Thyroid gland (tissue), 4 donors: ENCODE results near the gene CREM. TPM values are rescaled to one million over a fixed set of nuclear protein-coding genes. Genes with fewer than 3 reads are reported as not detected.

Experiments used
- DNase-seq, 2 donors: peaks; one replicate each; pipeline ENCODE4 v3.0.0-alpha.2; 2019
- H3K27ac ChIP-seq, 3 donors: fragments of 200-600 bp; sonication (generic); 1 replicate in 2 of 3; 2 replicates in 1 of 3; pipeline ENCODE4 v1.5.1; 2016 to 2019; ENCODE audit warnings: mild to moderate bottlenecking in 1 of 3, moderate library complexity in 1 of 3
- H3K27me3 ChIP-seq: fragments of 200-600 bp; sonication (generic); one replicate; pipeline ENCODE4 v1.5.1; 2019
- H3K36me3 ChIP-seq, 2 donors: fragments of 200-600 bp; sonication (generic); one replicate each; pipeline ENCODE4 v1.5.1; 2016 to 2019
- H3K4me1 ChIP-seq, 2 donors: fragments of 200-600 bp; sonication (generic); one replicate each; pipeline ENCODE4 v1.5.1; 2017 to 2019
- H3K4me3 ChIP-seq, 3 donors: fragments of 200-600 bp; sonication (generic); replicated peaks in 1 of 3; 1 replicate in 2 of 3; 2 replicates in 1 of 3; pipeline ENCODE4 v1.5.1; 2016; ENCODE audit warnings: mild to moderate bottlenecking in 1 of 3
- H3K9me3 ChIP-seq: fragments of 200-600 bp; sonication (generic); one replicate; pipeline ENCODE4 v1.5.1; 2017
- CTCF ChIP-seq, 6 experiments: fragments of 200-600 bp in 3 of 6; fragments of 450-650 bp in 3 of 6; sonication (generic) in 3 of 6; IDR thresholded peaks; one replicate each; pipeline ENCODE4 v1.5.1; 2016 to 2019; ENCODE audit warnings: antibody characterized with exemption in 6 of 6, mild to moderate bottlenecking in 2 of 6, inconsistent platforms in 1 of 6, moderate library complexity in 1 of 6
- POLR2A ChIP-seq, 2 donors: fragments of 450-650 bp; IDR thresholded peaks; one replicate each; pipeline ENCODE4 v1.6.1; 2017; ENCODE audit warnings: antibody characterized with exemption in 2 of 2, mild to moderate bottlenecking in 2 of 2, moderate library complexity in 1 of 2
- WGBS, 2 donors: methylation state at CpG; one replicate each; pipeline ENCODE4 v1.1.5; 2017; 5-methylcytosine and 5-hydroxymethylcytosine counted together
- intact Hi-C: fragments of 100-400 bp; cut with DNase I; formaldehyde crosslinking; loops from one replicate; pipeline ENCODE4 v1.15.1; 2023
- total RNA-seq, 4 donors: library from RNA; depleted of rRNA; stranded (reverse); fragments of >200 nt; gene quantifications; one replicate each; pipeline ENCODE4 v1.2.3, GENCODE V29; 2016

The CREM gene
- total RNA-seq, 4 donors from 2014 or later, result 39.9 to 64.4 (median 50.5) TPM

- Histone ChIP-seq H3K4me1 (no peaks in the 10 kb centered on the region), H3K9me3 (no peaks in the 10 kb centered on the region), H3K27ac (no peak overlapping the region), H3K4me3 (no peak overlapping the region), H3K36me3 (no peaks in the 10 kb centered on the region), H3K27me3 (no peaks in the 10 kb centered on the region)
- intact Hi-C loops, result no loop called here
- WGBS, 2 donors, result 90% methylated on average over 4 of the region's 4 CpGs
- DNase-seq, result no peak
- TF ChIP-seq POLR2A (IDR thresholded peaks at IDR 0.05) (no peak), CTCF (IDR thresholded peaks at IDR 0.05) (no peak)
Observed at GRCh38 chr10:35204650-35205319, 78.1 kb downstream of the CREM start.

DNA sequence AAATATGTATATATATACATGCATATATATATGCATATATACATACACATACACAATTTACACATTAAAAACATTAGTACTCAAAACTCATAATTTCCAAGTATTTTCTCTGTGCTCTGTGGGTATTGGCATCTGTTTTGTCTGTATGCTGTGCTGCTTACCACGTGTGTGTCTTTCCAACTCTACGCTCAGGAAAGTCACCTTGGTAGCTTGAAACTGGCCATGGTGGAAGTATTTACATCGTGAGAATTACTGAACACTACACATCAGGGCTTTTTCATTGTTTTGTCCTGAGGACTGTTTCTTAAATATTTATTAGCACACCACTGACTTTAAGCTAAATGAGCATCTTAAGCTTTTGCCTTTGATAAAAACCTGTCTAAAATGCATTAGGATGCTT lies 79.6 kb downstream of the CREM start:
- TF ChIP-seq CTCF (IDR thresholded peaks at IDR 0.05) (no peak), POLR2A (IDR thresholded peaks at IDR 0.05) (no peak)
- H3K36me3 ChIP-seq, result no peaks in the 10 kb centered on the region
- H3K9me3 ChIP-seq, result no peaks in the 10 kb centered on the region
- no peaks in the 10 kb centered on the region for H3K27me3 ChIP-seq
- no peak overlapping the region for H3K27ac ChIP-seq
- WGBS, 2 donors, result 89 to 91% methylated on average over 3 of the region's 3 CpGs
- no peaks in the 10 kb centered on the region for H3K4me1 ChIP-seq
- DNase-seq, result no peak
- H3K4me3 ChIP-seq, result no peak overlapping the region
- intact Hi-C loops, result no loop called here

- 87 to 93% methylated on average over 5 of the region's 5 CpGs for WGBS, 2 donors
Observed at GRCh38 chr10:35208536-35208935, 81.9 kb downstream of the CREM start.

GRCh38 chr10:35208949-35209613 lies 82.4 kb downstream of the CREM start:
- WGBS, 2 donors, result 67 to 75% methylated on average over 7 of the region's 7 CpGs
- intact Hi-C loops, result no loop called here
- Histone ChIP-seq H3K27ac (no peak overlapping the region), H3K27me3 (no peaks in the 10 kb centered on the region), H3K4me1 (no peaks in the 10 kb centered on the region), H3K36me3 (no peaks in the 10 kb centered on the region), H3K4me3 (no peak overlapping the region), H3K9me3 (no peaks in the 10 kb centered on the region)
- DNase-seq, result no peak
- TF ChIP-seq CTCF (IDR thresholded peaks at IDR 0.05), result no peak
- TF ChIP-seq POLR2A (IDR thresholded peaks at IDR 0.05), result no peak

More at GRCh38 chr10:35208536-35208935, 81.9 kb downstream of the CREM start:
- no peaks in the 10 kb centered on the region for H3K9me3 ChIP-seq
- no peak for DNase-seq
- no peaks in the 10 kb centered on the region for H3K27me3 ChIP-seq
- TF ChIP-seq CTCF (IDR thresholded peaks at IDR 0.05) (no peak), POLR2A (IDR thresholded peaks at IDR 0.05) (no peak)
- H3K27ac ChIP-seq, result no peak overlapping the region
- H3K4me3 ChIP-seq, result no peak overlapping the region
- H3K36me3 ChIP-seq, result no peaks in the 10 kb centered on the region
- no peaks in the 10 kb centered on the region for H3K4me1 ChIP-seq
- intact Hi-C loops, result no loop called here

DNA sequence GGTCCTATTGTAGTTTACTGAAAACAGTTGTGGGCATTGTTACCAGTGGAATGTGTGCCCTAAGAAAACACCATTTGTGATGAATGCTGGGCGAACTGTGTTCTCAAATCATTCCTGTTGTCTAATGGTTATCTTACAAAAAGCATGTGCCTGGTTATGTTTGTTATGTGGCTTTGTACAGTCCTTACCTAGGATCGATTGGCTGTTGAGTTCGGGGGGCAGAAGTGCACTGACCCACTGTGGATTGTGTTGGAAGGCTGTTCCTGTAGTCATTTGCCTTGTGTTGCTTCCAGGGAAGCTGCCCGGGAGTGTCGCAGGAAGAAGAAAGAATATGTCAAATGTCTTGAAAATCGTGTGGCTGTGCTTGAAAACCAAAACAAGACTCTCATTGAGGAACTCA lies 84.3 kb downstream of the CREM start:
- WGBS, 2 donors, result 77 to 81% methylated on average over 6 of the region's 6 CpGs
- intact Hi-C loops, result no loop called here
- Histone ChIP-seq H3K27me3 (no peaks in the 10 kb centered on the region), H3K9me3 (no peaks in the 10 kb centered on the region), H3K4me3 (no peak overlapping the region), H3K4me1 (no peaks in the 10 kb centered on the region), H3K27ac (no peak overlapping the region), H3K36me3 (no peaks in the 10 kb centered on the region)
- no peak for DNase-seq
- TF ChIP-seq CTCF (IDR thresholded peaks at IDR 0.05) (no peak), POLR2A (IDR thresholded peaks at IDR 0.05) (no peak)
